Cardiac fibroblast (primary cell): ENCODE data around the gene SPOP.
"Not testable (repeated sequence)": the region's sequence is repeated elsewhere in the genome, so short reads cannot be mapped to it uniquely, and the experiment has no call there.

Experiments
- DNase-seq, 2 donors: peaks; one replicate each; pipeline versions ENCODE4 v3.0.0 to v3.0.0-alpha.2; 2010; ENCODE audit warnings: low read depth in 2 of 2
- H3K4me3 ChIP-seq, 2 donors: replicated peaks in 1 of 2; 1 replicate in 1 of 2; 2 replicates in 1 of 2; pipeline ENCODE4 v1.5.1; 2011; ENCODE audit warnings: low read depth in 2 of 2, low read length in 2 of 2, mild to moderate bottlenecking in 2 of 2, moderate library complexity in 1 of 2
- TF ChIP-seq, protein P1 (sequence below): IDR thresholded peaks from one replicate; pipeline ENCODE4 v1.5.1; 2011; ENCODE audit warnings: low read depth, mild to moderate bottlenecking, low read length, inconsistent platforms

The SPOP gene

DNA sequence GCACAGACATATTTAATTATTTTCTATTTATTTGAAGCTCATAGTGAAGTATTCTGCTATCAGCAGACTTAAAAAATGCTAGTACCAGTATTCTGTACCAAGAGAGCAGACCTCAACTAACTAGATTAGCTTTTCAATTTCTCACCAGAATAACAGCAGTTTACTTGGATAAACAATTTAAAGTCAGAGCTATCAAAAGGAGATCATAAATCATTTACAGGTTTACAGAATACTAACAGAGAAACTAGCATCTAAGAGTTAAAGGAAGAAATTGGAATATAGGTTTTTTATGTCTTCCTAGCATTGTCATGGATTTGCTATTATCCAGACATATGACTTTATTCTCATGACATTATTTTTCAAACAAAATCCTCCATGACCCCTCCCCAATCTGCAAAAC is 3.4 kb downstream of the SPOP start:
- no peak overlapping the region for H3K4me3 ChIP-seq
- TF ChIP-seq, protein P1, sequence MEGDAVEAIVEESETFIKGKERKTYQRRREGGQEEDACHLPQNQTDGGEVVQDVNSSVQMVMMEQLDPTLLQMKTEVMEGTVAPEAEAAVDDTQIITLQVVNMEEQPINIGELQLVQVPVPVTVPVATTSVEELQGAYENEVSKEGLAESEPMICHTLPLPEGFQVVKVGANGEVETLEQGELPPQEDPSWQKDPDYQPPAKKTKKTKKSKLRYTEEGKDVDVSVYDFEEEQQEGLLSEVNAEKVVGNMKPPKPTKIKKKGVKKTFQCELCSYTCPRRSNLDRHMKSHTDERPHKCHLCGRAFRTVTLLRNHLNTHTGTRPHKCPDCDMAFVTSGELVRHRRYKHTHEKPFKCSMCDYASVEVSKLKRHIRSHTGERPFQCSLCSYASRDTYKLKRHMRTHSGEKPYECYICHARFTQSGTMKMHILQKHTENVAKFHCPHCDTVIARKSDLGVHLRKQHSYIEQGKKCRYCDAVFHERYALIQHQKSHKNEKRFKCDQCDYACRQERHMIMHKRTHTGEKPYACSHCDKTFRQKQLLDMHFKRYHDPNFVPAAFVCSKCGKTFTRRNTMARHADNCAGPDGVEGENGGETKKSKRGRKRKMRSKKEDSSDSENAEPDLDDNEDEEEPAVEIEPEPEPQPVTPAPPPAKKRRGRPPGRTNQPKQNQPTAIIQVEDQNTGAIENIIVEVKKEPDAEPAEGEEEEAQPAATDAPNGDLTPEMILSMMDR: no peak
- no peak for DNase-seq

DNA sequence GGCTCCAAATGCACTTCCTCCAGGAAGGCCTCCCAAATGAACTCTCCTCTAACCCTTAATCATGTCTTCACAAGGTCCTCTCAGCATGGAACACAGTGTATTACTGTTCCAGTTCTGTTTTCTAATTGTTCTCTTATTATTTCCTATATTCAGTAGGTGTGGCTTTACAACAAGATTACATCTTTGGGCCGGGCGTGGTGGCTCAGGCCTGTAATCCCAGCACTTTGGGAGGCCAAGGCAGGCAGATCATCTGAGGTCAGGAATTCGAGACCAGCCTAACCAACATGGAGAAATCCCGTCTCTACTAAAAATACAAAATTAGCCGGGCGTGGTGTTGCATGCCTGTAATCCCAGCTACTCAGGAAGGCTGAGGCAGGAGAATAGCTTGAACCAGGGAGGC is 4.2 kb downstream of the SPOP start:
- DNase-seq, H3K4me3 ChIP-seq: not testable (repeated sequence)

DNA sequence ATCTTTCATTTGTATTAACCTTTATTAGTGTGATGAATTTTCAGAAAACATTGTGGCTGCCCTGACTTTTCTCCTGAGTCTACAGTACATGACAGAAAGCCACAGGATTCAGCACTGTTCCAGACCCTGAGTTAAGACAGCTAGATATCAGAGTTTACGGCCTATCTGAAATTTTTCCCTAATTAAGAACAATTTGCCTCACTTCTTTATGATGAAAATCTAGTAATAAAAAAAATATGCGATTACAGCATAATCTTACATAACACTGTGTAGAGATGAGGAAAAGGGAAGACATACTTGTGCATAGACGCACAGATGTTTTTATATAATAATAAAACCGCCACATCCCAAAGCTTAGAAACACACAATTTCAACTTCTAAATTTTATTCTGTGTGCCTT is 7.3 kb downstream of the SPOP start:
- no peak overlapping the region for H3K4me3 ChIP-seq
- TF ChIP-seq, protein P1: no peak
- DNase-seq: no peak

DNA sequence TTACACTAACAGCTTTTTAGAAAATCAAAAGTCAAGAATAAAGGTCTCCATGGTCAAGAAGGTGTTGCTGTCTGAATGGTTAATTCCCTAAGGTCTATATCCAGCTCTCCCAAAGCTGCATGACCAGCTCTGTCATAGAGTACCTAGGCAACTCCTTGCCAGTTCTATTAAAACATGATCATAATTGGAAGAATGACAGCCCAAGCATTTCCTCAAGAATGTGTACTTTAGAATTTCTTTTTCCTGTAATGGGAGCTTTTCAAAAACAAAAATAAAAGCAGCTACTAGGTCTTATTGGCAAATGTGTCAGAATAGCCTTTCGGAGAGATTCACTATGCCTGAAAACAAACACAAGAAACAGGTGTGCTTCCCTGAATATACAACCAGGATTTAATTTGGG is 7.9 kb downstream of the SPOP start:
- no peak for DNase-seq
- TF ChIP-seq, protein P1: no peak
- H3K4me3 ChIP-seq: no peak overlapping the region

DNA sequence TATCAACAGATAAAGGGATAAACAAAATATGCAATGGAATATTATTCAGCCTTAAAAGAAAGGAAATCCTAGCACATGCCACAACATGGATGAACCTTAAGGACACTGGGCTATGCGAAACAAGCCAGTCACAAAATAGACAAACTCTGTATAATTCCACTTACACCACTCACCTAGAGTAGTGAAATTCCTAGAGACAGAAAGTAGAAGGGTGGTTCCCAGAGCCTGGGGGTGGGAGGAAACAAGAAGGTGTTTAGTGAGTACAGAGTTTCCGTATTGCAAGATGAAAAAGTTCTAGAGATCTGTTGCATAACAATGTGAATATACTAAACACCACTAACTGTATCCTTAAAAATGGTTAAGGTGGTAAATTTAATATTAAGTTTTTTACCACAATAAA is 10.0 kb downstream of the SPOP start:
- no peak for DNase-seq
- no peak overlapping the region for H3K4me3 ChIP-seq
- TF ChIP-seq, protein P1: no peak

DNA sequence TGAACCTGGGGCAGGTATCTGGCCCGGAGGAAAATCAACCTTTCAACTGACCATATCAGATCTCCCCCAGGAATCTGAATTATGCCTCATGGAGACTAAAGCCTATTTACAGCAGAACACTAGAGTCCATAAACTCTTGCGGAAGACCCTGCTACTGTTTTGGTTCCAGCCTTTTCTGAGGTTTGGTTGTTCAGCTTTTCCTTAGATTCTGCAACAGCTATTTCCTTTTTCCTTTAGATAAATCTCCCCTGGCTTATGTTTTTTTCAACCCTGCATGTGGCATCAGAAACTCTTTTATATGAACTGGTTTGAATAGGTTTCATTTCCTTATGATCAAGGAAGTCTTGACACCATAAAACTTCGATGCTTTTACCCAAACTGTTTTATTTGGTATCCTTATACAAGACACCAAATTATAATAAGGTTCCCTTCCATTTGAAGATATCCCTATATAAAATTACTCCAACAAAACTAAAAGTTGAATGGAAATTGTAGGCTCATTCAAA is 13.1 kb downstream of the SPOP start:
- TF ChIP-seq, protein P1: no peak
- DNase-seq: no peak
- H3K4me3 ChIP-seq: no peak overlapping the region

DNA sequence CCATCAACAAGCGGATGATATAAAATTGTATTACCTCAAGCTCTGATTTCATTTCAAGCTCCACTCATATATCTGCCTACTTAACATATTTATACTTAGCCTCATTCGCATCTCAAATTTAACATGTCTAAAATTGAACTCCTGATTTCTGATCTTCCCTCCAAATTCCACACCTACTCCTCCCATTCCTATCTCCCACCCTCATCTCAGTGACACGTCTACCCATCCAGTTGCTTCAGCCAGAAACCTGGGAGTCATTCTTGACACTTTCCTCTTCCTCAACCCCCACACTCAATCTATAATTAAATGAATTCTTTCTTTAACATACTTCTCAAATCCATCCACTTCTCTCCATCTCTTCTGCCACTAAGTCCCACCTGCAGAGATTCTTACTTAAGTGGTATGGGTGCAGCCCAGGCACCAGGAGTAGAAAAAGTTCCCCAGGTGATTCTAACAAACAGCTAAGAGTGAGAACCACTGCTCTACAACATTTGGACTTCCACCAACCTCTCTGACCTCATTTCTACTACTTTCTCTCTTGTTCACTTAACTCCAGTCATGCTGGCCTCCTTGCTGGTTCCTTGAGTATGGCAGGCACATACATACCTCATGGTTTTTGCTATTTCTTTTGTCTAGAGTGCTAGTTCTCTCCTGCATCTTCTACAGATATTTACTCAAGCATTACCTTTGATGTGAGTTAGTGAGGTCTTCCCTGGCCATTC is 18.1 kb downstream of the SPOP start:
- no peak overlapping the region for H3K4me3 ChIP-seq
- no peak for DNase-seq
- TF ChIP-seq, protein P1: no peak
